Measurements from ENCODE around the gene ZFP14. TPM values are rescaled to one million over a fixed set of nuclear protein-coding genes. Genes with fewer than 3 reads are reported as not detected.

ZFP14 gene
- total RNA-seq, 1 experiment from 2014 or later, result 5.2 TPM

GRCh38 chr19:36409841-36410240 lies 30.8 kb upstream of the ZFP14 start:
- intact Hi-C loops (cut with micrococcal nuclease; ENCODE audit: unreplicated experiment), result no loop called here
- Histone ChIP-seq H3K4me3 (ENCODE audit: low read depth, low read length, poor library complexity, severe bottlenecking) (no peak overlapping the region), H3K9me3 (ENCODE audit: low read depth, low read length, poor library complexity, severe bottlenecking) (peaks cover 36% of the 10 kb centered on the region), H3K27me3 (replicated peaks; ENCODE audit: insufficient read depth, low read depth, low read length, poor library complexity) (no peaks in the 10 kb centered on the region), H3K27ac (ENCODE audit: low read depth, low read length, poor library complexity, severe bottlenecking) (no peak overlapping the region), H3K4me1 (ENCODE audit: insufficient read depth, low read length, poor library complexity, severe bottlenecking) (no peaks in the 10 kb centered on the region), H3K36me3 (ENCODE audit: insufficient read depth, low read length, poor library complexity, severe bottlenecking) (peaks cover 76% of the 10 kb centered on the region)
- TF ChIP-seq EZH2 (IDR thresholded peaks at IDR 0.05; ENCODE audit: borderline replicate concordance, low read depth, low read length, poor library complexity, severe bottlenecking) (no peak), CTCF (conservative IDR thresholded peaks at IDR 0.05; ENCODE audit: low read depth, low read length) (no peak)
- DNase-seq (ENCODE audit: low spot score), result no peak
- POLR2A ChIA-PET (ENCODE audit: low non-redundant PET), result no interaction called here
- CTCF ChIA-PET, result no interaction called here
- no TSS peak for BruUV-seq (replicated peaks)

- Histone ChIP-seq H3K4me1 (ENCODE audit: insufficient read depth, low read length, poor library complexity, severe bottlenecking) (no peaks in the 10 kb centered on the region), H3K36me3 (ENCODE audit: insufficient read depth, low read length, poor library complexity, severe bottlenecking) (peaks cover 81% of the 10 kb centered on the region), H3K27me3 (replicated peaks; ENCODE audit: insufficient read depth, low read depth, low read length, poor library complexity) (no peaks in the 10 kb centered on the region), H3K27ac (ENCODE audit: low read depth, low read length, poor library complexity, severe bottlenecking) (no peak overlapping the region), H3K4me3 (ENCODE audit: low read depth, low read length, poor library complexity, severe bottlenecking) (no peak overlapping the region), H3K9me3 (ENCODE audit: low read depth, low read length, poor library complexity, severe bottlenecking) (peaks cover 20% of the 10 kb centered on the region)
- BruUV-seq (replicated peaks), result no TSS peak
- TF ChIP-seq EZH2 (IDR thresholded peaks at IDR 0.05; ENCODE audit: borderline replicate concordance, low read depth, low read length, poor library complexity, severe bottlenecking), result no peak
- TF ChIP-seq CTCF (conservative IDR thresholded peaks at IDR 0.05; ENCODE audit: low read depth, low read length), result no peak
- DNase-seq (ENCODE audit: low spot score), result no peak
- intact Hi-C loops (cut with micrococcal nuclease; ENCODE audit: unreplicated experiment), result no loop called here
- POLR2A ChIA-PET (ENCODE audit: low non-redundant PET), result no interaction called here
- CTCF ChIA-PET, result no interaction called here
Observed at GRCh38 chr19:36408101-36408500, 29.1 kb upstream of the ZFP14 start.

- Histone ChIP-seq H3K4me1 (ENCODE audit: insufficient read depth, low read length, poor library complexity, severe bottlenecking) (no peaks in the 10 kb centered on the region), H3K27ac (ENCODE audit: low read depth, low read length, poor library complexity, severe bottlenecking) (no peak overlapping the region), H3K9me3 (ENCODE audit: low read depth, low read length, poor library complexity, severe bottlenecking) (peaks cover under 1% of the 10 kb centered on the region), H3K27me3 (replicated peaks; ENCODE audit: insufficient read depth, low read depth, low read length, poor library complexity) (no peaks in the 10 kb centered on the region), H3K36me3 (ENCODE audit: insufficient read depth, low read length, poor library complexity, severe bottlenecking) (peaks cover 86% of the 10 kb centered on the region), H3K4me3 (ENCODE audit: low read depth, low read length, poor library complexity, severe bottlenecking) (no peak overlapping the region)
- intact Hi-C loops (cut with micrococcal nuclease; ENCODE audit: unreplicated experiment), result no loop called here
- ChIA-PET POLR2A (ENCODE audit: low non-redundant PET) (no interaction called here), CTCF (interaction anchor here (0.6 kb wide), 1 partner anchor 1066 kb away, joined by 3 read pairs; no protein-coding TSS in a partner anchor)
- TF ChIP-seq CTCF (conservative IDR thresholded peaks at IDR 0.05; ENCODE audit: low read depth, low read length) (no peak), EZH2 (IDR thresholded peaks at IDR 0.05; ENCODE audit: borderline replicate concordance, low read depth, low read length, poor library complexity, severe bottlenecking) (no peak)
- no TSS peak for BruUV-seq (replicated peaks)
- no peak for DNase-seq (ENCODE audit: low spot score)
Observed at GRCh38 chr19:36404498-36404897, 25.5 kb upstream of the ZFP14 start.

Data from A673 (cell line).